Activated B cell treated with CpG ODN at 0.5 μM for 24 hours (primary cell): ENCODE measurements around the gene ZNF425. TPM values are rescaled to one million over a fixed set of nuclear protein-coding genes. Genes with fewer than 3 reads are reported as not detected.
"Not testable (repeated sequence)": the region's sequence is repeated elsewhere in the genome, so short reads cannot be mapped to it uniquely, and the experiment has no call there.

Experiments
- ATAC-seq: fragments of 200-7000 bp; cut with Tn5 transposase; one replicate; pipeline ENCODE4 v1.10.0; 2021; ENCODE audit warnings: low read depth, mild to moderate bottlenecking, moderate library complexity
- CTCF ChIA-PET: fragments of 350-600 bp; sonication (Branson Sonifier 250); formaldehyde crosslinking; loops from one replicate; lab custom pipeline; 2021; ENCODE audit warnings: antibody characterized with exemption; lab: Charles Lee
- POLR2A ChIA-PET: fragments of 350-600 bp; sonication (Branson Sonifier 250); formaldehyde crosslinking; loops from one replicate; lab custom pipeline; 2021; ENCODE audit warnings: antibody characterized with exemption; lab: Charles Lee
- DNase-seq: peaks from one replicate; pipeline ENCODE4 v3.0.0; 2022
- H3K27ac Mint-ChIP-seq: one replicate; pipeline ENCODE4 v1.8.0; 2020; ENCODE audit warnings: mixed read lengths
- H3K27me3 Mint-ChIP-seq: one replicate; pipeline ENCODE4 v1.8.0; 2021; ENCODE audit warnings: mixed read lengths
- H3K36me3 Mint-ChIP-seq: one replicate; pipeline ENCODE4 v1.8.0; 2021; ENCODE audit warnings: low read depth, mixed read lengths
- H3K4me1 Mint-ChIP-seq: one replicate; pipeline ENCODE4 v1.8.0; 2021; ENCODE audit warnings: mixed read lengths
- H3K4me3 Mint-ChIP-seq: one replicate; pipeline ENCODE4 v1.8.0; 2020; ENCODE audit warnings: mild to moderate bottlenecking, mixed read lengths
- H3K9me3 Mint-ChIP-seq: one replicate; pipeline ENCODE4 v1.8.0; 2020; ENCODE audit warnings: mixed read lengths
- intact Hi-C: fragments of 100-400 bp; cut with micrococcal nuclease; formaldehyde crosslinking; loops from one replicate; pipeline ENCODE4 v1.15.1; 2024
- total RNA-seq: library from RNA; stranded (reverse); gene quantifications from 2 replicates; pipeline ENCODE4 v1.2.3, GENCODE V29; 2022
- TF ChIP-seq, protein P1 (sequence below): fragments of 200-600 bp; IDR thresholded peaks from one replicate; pipeline ENCODE4 v1.8.0; 2022; ENCODE audit warnings: antibody characterized with exemption, mild to moderate bottlenecking

ZNF425 gene
- total RNA-seq, 1 donor from 2014 or later, result 1.4 TPM

DNA sequence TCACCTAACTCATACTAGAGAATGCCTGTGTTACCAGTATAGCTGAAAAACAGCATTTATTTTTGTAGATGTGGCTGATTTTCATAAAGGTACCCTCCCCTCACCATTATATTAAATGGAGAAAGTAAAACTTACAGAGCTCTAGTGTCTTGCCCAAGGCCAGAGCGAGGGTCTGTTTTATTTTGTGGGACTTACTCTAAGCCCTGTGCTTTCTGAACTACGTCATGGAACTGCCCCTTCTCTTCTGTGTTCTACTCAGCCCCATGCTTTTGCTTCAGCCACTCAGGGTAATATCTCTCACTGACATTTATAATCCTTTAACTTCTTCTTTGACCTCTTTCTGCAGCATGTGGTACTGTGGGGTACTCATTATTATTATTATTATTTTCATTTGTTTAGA lies 25.3 kb downstream of the ZNF425 start:
- ChIA-PET CTCF (no interaction called here), POLR2A (no interaction called here)
- TF ChIP-seq, protein P1, sequence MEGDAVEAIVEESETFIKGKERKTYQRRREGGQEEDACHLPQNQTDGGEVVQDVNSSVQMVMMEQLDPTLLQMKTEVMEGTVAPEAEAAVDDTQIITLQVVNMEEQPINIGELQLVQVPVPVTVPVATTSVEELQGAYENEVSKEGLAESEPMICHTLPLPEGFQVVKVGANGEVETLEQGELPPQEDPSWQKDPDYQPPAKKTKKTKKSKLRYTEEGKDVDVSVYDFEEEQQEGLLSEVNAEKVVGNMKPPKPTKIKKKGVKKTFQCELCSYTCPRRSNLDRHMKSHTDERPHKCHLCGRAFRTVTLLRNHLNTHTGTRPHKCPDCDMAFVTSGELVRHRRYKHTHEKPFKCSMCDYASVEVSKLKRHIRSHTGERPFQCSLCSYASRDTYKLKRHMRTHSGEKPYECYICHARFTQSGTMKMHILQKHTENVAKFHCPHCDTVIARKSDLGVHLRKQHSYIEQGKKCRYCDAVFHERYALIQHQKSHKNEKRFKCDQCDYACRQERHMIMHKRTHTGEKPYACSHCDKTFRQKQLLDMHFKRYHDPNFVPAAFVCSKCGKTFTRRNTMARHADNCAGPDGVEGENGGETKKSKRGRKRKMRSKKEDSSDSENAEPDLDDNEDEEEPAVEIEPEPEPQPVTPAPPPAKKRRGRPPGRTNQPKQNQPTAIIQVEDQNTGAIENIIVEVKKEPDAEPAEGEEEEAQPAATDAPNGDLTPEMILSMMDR, result no peak
- Mint-ChIP-seq H3K4me3 (no peak overlapping the region), H3K9me3 (no peaks in the 10 kb centered on the region), H3K4me1 (no peaks in the 10 kb centered on the region), H3K27ac (no peak overlapping the region), H3K36me3 (peaks cover 2% of the 10 kb centered on the region), H3K27me3 (no peaks in the 10 kb centered on the region)
- DNase-seq, result no peak
- intact Hi-C loops, result no loop called here
- no peak for ATAC-seq

DNA sequence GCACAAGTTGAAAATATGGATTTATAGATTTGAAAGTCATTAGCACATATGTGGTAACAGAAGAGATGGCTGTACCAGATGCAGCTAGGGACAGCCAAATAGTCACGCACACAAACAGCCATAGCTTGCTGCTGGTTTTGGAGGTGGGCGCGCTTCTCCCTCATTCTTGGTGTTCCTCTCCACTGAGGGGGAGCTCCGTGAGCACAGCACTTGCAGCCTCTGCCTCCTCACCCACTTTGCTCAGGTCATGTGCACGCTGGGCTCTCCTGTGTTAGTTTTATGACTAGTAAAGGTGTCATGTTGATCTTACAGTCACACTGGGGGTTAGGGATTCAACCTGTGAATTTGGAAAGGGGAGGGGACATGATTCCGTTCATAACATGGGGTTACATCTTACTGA lies 27.1 kb downstream of the ZNF425 start:
- no peak for ATAC-seq
- TF ChIP-seq, protein P1, result no peak
- ChIA-PET CTCF (no interaction called here), POLR2A (interaction anchor here (0.5 kb wide), 1 partner anchor 673 kb away, joined by 4 read pairs; no protein-coding TSS in a partner anchor)
- Mint-ChIP-seq H3K27me3 (no peaks in the 10 kb centered on the region), H3K9me3 (no peaks in the 10 kb centered on the region), H3K27ac (no peak overlapping the region), H3K36me3 (no peaks in the 10 kb centered on the region), H3K4me3 (no peak overlapping the region), H3K4me1 (no peaks in the 10 kb centered on the region)
- DNase-seq, result no peak
- intact Hi-C loops, result loop anchor here (10.0 kb wide), 2 partner anchors 524 to 594 kb away; no protein-coding TSS in a partner anchor

DNA sequence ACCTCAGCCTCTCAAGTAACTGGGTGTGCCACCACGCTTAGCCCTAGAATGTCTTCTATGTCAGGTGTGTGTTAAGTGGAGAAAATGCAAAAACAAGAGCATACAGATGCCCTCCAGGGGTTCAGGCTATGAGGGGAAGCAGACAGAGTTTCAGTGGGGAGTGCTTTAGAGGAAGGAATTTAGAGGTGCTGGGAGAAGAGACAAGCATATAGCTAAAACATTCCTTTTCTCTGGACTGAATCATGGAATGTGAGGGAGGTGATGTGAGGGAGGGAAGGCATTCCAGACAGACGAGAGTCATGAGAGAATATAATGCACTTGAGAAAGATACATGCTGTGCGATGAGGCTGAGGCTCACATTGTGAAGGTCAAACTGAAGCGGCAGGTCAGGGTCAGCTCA lies 29.0 kb downstream of the ZNF425 start:
- no peak for DNase-seq

DNA sequence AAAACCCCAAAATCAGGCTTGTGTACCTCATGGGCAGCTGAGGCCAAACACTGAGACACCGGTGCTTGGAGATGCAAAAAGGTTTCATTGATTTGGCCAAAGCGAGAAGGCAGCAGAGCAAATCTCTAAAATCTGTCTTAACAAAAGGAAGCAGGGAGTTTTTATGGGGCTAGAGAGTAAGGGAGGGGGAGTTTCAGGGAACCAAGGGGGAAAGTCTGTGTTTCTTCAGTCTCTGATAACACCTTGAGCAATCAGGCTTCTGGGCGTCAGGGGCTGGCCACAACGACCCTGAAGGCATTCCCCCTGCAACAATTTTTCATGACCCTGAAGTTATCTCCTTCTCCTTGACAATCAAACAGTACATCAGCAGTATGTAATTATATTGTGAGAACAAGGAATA lies 32.9 kb downstream of the ZNF425 start:
- H3K4me3 Mint-ChIP-seq, result no peak overlapping the region
- H3K27me3 Mint-ChIP-seq, result no peaks in the 10 kb centered on the region
- POLR2A ChIA-PET, result interaction anchor here (1.1 to 1.7 kb wide), 2 partner anchors 33 to 395 kb away, joined by 5 to 13 read pairs; partner anchors contain the start of genes CUL1 and ZNF425
- no peak overlapping the region for H3K27ac Mint-ChIP-seq
- DNase-seq (no peak), ATAC-seq (no peak)
- peaks cover 22% of the 10 kb centered on the region for H3K4me1 Mint-ChIP-seq
- no peaks in the 10 kb centered on the region for H3K9me3 Mint-ChIP-seq
- intact Hi-C loops, result loop anchor here (5.0 to 10.0 kb wide), 3 partner anchors 236 to 588 kb away; no protein-coding TSS in a partner anchor
- TF ChIP-seq, protein P1, result no peak
- peaks cover 2% of the 10 kb centered on the region for H3K36me3 Mint-ChIP-seq
- CTCF ChIA-PET, result interaction anchor here (2.7 kb wide), 1 partner anchor 88 kb away, joined by 10 read pairs; no protein-coding TSS in a partner anchor

More for the DNA sequence above, 29.0 kb downstream of the ZNF425 start:
- H3K4me1 Mint-ChIP-seq, result peaks cover 1% of the 10 kb centered on the region
- CTCF ChIA-PET, result no interaction called here
- H3K9me3 Mint-ChIP-seq, result no peaks in the 10 kb centered on the region
- no peak for ATAC-seq
- H3K4me3 Mint-ChIP-seq, result no peak overlapping the region
- POLR2A ChIA-PET, result no interaction called here
- H3K27ac Mint-ChIP-seq, result no peak overlapping the region
- intact Hi-C loops, result loop anchor here (10.0 kb wide), 2 partner anchors 522 to 592 kb away; no protein-coding TSS in a partner anchor
- no peaks in the 10 kb centered on the region for H3K36me3 Mint-ChIP-seq
- H3K27me3 Mint-ChIP-seq, result no peaks in the 10 kb centered on the region
- TF ChIP-seq, protein P1, result no peak

DNA sequence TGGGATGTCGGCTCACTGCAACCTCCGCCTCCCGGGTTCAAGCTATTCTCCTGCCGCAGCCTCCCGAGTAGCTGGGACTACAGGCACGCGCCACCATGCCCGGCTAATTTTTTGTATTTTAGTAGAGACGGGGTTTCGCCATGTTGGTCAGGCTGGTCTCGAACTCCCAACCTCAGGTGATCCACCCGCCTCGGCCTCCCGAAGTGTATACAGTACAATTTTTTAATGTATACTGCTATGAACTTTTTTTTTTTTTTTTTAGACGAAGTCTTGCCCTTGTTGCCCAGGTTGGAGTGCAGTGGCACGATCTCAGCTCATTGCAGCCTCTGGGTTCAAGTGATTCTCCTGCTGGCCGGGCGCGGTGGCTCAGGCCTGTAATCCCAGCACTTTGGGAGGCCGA lies 33.9 kb downstream of the ZNF425 start:
- H3K27me3 Mint-ChIP-seq, H3K36me3 Mint-ChIP-seq, H3K9me3 Mint-ChIP-seq, ATAC-seq, DNase-seq: not testable (repeated sequence)
- POLR2A ChIA-PET, result interaction anchor here (0.6 to 1.7 kb wide), 8 partner anchors 32 to 530 kb away, joined by 3 to 13 read pairs (median 4); partner anchors contain the start of genes CUL1, ZNF398 and ZNF425
- CTCF ChIA-PET, result interaction anchor here (0.9 to 2.7 kb wide), 2 partner anchors 26 to 87 kb away, joined by 4 to 10 read pairs; no protein-coding TSS in a partner anchor
- intact Hi-C loops, result loop anchor here (5.0 to 10.0 kb wide), 3 partner anchors 235 to 587 kb away; no protein-coding TSS in a partner anchor
- H3K4me3 Mint-ChIP-seq, result peak overlapping the region; percentile 2
- H3K4me1 Mint-ChIP-seq, result peaks cover 26% of the 10 kb centered on the region
- peak overlapping the region; percentile 98 for H3K27ac Mint-ChIP-seq
